Choroid plexus epithelial cell (primary cell): ENCODE data around the gene PPA2.

Experiments used
- DNase-seq: peaks from one replicate; pipeline ENCODE4 v3.0.0-alpha.2; 2010; ENCODE audit warnings: low read depth
- H3K4me3 ChIP-seq: 2 replicates; pipeline ENCODE4 v1.5.1; 2011; ENCODE audit warnings: low read depth, mild to moderate bottlenecking, control low read depth, low read length, moderate library complexity
- CTCF ChIP-seq: conservative IDR thresholded peaks from 2 replicates; pipeline ENCODE4 v1.5.1; 2011; ENCODE audit warnings: low read depth, mild to moderate bottlenecking, control low read depth, inconsistent platforms, low read length, moderate library complexity

The PPA2 gene

GRCh38 chr4:105373324-105373723 is 100.5 kb downstream of the PPA2 start:
- DNase-seq, result no peak
- TF ChIP-seq CTCF, result no peak
- H3K4me3 ChIP-seq, result no peak overlapping the region

- TF ChIP-seq CTCF, result no peak
- DNase-seq, result peak; percentile 37
- no peak overlapping the region for H3K4me3 ChIP-seq
Observed at GRCh38 chr4:105369988-105370387, 103.9 kb downstream of the PPA2 start.

GRCh38 chr4:105361053-105361452 is 112.8 kb downstream of the PPA2 start:
- no peak overlapping the region for H3K4me3 ChIP-seq
- TF ChIP-seq CTCF, result no peak
- no peak for DNase-seq

- TF ChIP-seq CTCF, result no peak
- no peak overlapping the region for H3K4me3 ChIP-seq
- no peak for DNase-seq
Observed at GRCh38 chr4:105357258-105357980, 116.4 kb downstream of the PPA2 start.

GRCh38 chr4:105356194-105356593 is 117.7 kb downstream of the PPA2 start:
- no peak for DNase-seq
- no peak overlapping the region for H3K4me3 ChIP-seq
- TF ChIP-seq CTCF, result no peak

GRCh38 chr4:105352826-105353225 is 121.0 kb downstream of the PPA2 start:
- DNase-seq, result peak; percentile 18
- no peak for TF ChIP-seq CTCF
- H3K4me3 ChIP-seq, result no peak overlapping the region

- no peak overlapping the region for H3K4me3 ChIP-seq
- no peak for DNase-seq
- TF ChIP-seq CTCF, result no peak
Observed at GRCh38 chr4:105351861-105352260, 122.0 kb downstream of the PPA2 start.
